ENCODE measurements around the gene MYO3B.

GRCh38 chr2:170521299-170521698 is 343.4 kb downstream of the MYO3B start:
- TF ChIP-seq CTCF (IDR thresholded peaks at IDR 0.05) (no peak), POLR2A (IDR thresholded peaks at IDR 0.05) (no peak)
